Neural progenitor cell (in vitro differentiated cells): ENCODE results near the gene GUCD1. TPM values are rescaled to one million over a fixed set of nuclear protein-coding genes. Genes with fewer than 3 reads are reported as not detected.

Experiments used
- DNase-seq: peaks from one replicate; pipeline ENCODE4 v3.0.0-alpha.2; 2016; ENCODE audit warnings: low spot score
- H2AFZ ChIP-seq: fragments of 200-600 bp; sonication (generic); replicated peaks from 2 replicates; pipeline ENCODE4 v1.6.1; 2016; ENCODE audit warnings: antibody characterized with exemption
- H3F3A ChIP-seq: fragments of 200-600 bp; sonication (generic); 2 replicates; pipeline ENCODE4 v1.6.1; 2016; ENCODE audit warnings: antibody characterized with exemption, low read depth
- H3K27ac ChIP-seq: fragments of 200-600 bp; sonication (generic); 2 replicates; pipeline ENCODE4 v1.5.1; 2016; ENCODE audit warnings: mild to moderate bottlenecking
- H3K27me3 ChIP-seq: fragments of 200-600 bp; sonication (generic); 2 replicates; pipeline ENCODE4 v1.6.1; 2016; ENCODE audit warnings: mild to moderate bottlenecking, moderate library complexity
- H3K36me3 ChIP-seq: fragments of 200-600 bp; sonication (generic); 2 replicates; pipeline ENCODE4 v1.5.1; 2016
- H3K4me1 ChIP-seq: fragments of 200-600 bp; sonication (generic); 2 replicates; pipeline ENCODE4 v1.6.1; 2016; ENCODE audit warnings: mixed run types
- H3K4me2 ChIP-seq: fragments of 200-600 bp; sonication (generic); 2 replicates; pipeline ENCODE4 v1.6.1; 2016
- H3K4me3 ChIP-seq: fragments of 200-600 bp; sonication (generic); 2 replicates; pipeline ENCODE4 v1.5.1; 2016
- H3K79me2 ChIP-seq: fragments of 200-600 bp; sonication (generic); 2 replicates; pipeline ENCODE4 v1.6.1; 2016; ENCODE audit warnings: low read depth
- H3K9ac ChIP-seq: fragments of 200-600 bp; sonication (generic); 2 replicates; pipeline ENCODE4 v1.6.1; 2016
- H3K9me3 ChIP-seq: fragments of 200-600 bp; sonication (generic); 2 replicates; pipeline ENCODE4 v1.5.1; 2016; ENCODE audit warnings: low read depth
- H4K20me1 ChIP-seq: fragments of 200-600 bp; sonication (generic); 2 replicates; pipeline ENCODE4 v1.6.1; 2016; ENCODE audit warnings: low read depth
- H3K27ac Mint-ChIP-seq: 3 replicates; pipeline ENCODE4 v1.8.0; 2021; ENCODE audit warnings: mixed read lengths
- H3K27me3 Mint-ChIP-seq: 2 replicates; pipeline ENCODE4 v1.8.0; 2022; ENCODE audit warnings: low read depth, mild to moderate bottlenecking, inconsistent platforms, moderate library complexity, mixed read lengths; ENCODE audit not compliant: insufficient read depth
- H3K36me3 Mint-ChIP-seq: 3 replicates; pipeline ENCODE4 v1.8.0; 2021; ENCODE audit warnings: mixed read lengths
- H3K4me1 Mint-ChIP-seq: 3 replicates; pipeline ENCODE4 v1.8.0; 2021; ENCODE audit warnings: mixed read lengths
- H3K4me3 Mint-ChIP-seq: 3 replicates; pipeline ENCODE4 v1.8.0; 2021; ENCODE audit warnings: mild to moderate bottlenecking, moderate library complexity, mixed read lengths
- H3K9me3 Mint-ChIP-seq: 3 replicates; pipeline ENCODE4 v1.8.0; 2020; ENCODE audit warnings: mixed read lengths
- CTCF ChIP-seq: fragments of 200-600 bp; sonication (generic); IDR thresholded peaks from 2 replicates; pipeline ENCODE4 v1.5.1; 2017; ENCODE audit warnings: antibody characterized with exemption, mild to moderate bottlenecking
- EZH2 ChIP-seq: fragments of 200-600 bp; sonication (generic); IDR thresholded peaks from 2 replicates; pipeline ENCODE4 v1.6.1; 2017; ENCODE audit warnings: antibody characterized with exemption, mild to moderate bottlenecking, moderate library complexity
- EZH2phosphoT487 ChIP-seq: fragments of 200-600 bp; sonication (generic); IDR thresholded peaks from 2 replicates; pipeline ENCODE4 v1.6.1; 2017; ENCODE audit warnings: antibody characterized with exemption
- total RNA-seq: library from RNA; depleted of rRNA; stranded (reverse); fragments of >200 nt; gene quantifications from 2 replicates; pipeline ENCODE4 v1.2.3, GENCODE V29; 2015; ENCODE audit warnings: low replicate concordance

The GUCD1 gene
- total RNA-seq, 1 donor from 2014 or later, result 31.0 TPM

GRCh38 chr22:24595863-24596262 lies 40.9 kb upstream of the GUCD1 start:
- H3K9ac ChIP-seq, result no peak overlapping the region
- H4K20me1 ChIP-seq, result no peaks in the 10 kb centered on the region
- H3K36me3 Mint-ChIP-seq, result no peaks in the 10 kb centered on the region
- H3K4me1 ChIP-seq, result peaks cover 8% of the 10 kb centered on the region
- H3K36me3 ChIP-seq, result no peaks in the 10 kb centered on the region
- DNase-seq, result no peak
- H3K4me3 ChIP-seq, result no peak overlapping the region
- peaks cover 10% of the 10 kb centered on the region for H3K27me3 Mint-ChIP-seq
- no peaks in the 10 kb centered on the region for H3K79me2 ChIP-seq
- peak overlapping the region; percentile 9 for H3K27ac Mint-ChIP-seq
- H3K9me3 ChIP-seq, result no peaks in the 10 kb centered on the region
- H3K4me1 Mint-ChIP-seq, result peaks cover 12% of the 10 kb centered on the region
- no peak overlapping the region for H2AFZ ChIP-seq
- H3K27me3 ChIP-seq, result no peaks in the 10 kb centered on the region
- TF ChIP-seq CTCF (no peak), EZH2phosphoT487 (no peak), EZH2 (no peak)
- H3K4me3 Mint-ChIP-seq, result no peak overlapping the region
- H3K9me3 Mint-ChIP-seq, result no peaks in the 10 kb centered on the region
- H3K27ac ChIP-seq, result no peak overlapping the region
- H3F3A ChIP-seq, result peaks cover 4% of the 10 kb centered on the region
- no peak overlapping the region for H3K4me2 ChIP-seq

- Histone ChIP-seq H3K79me2 (no peaks in the 10 kb centered on the region), H3K4me1 (peaks cover 8% of the 10 kb centered on the region), H3K4me3 (no peak overlapping the region), H3K27ac (no peak overlapping the region), H2AFZ (peak overlapping the region; percentile 50), H4K20me1 (no peaks in the 10 kb centered on the region), H3K9ac (no peak overlapping the region), H3K9me3 (no peaks in the 10 kb centered on the region), H3K36me3 (no peaks in the 10 kb centered on the region), H3K27me3 (no peaks in the 10 kb centered on the region), H3K4me2 (no peak overlapping the region), H3F3A (peaks cover 4% of the 10 kb centered on the region)
- Mint-ChIP-seq H3K4me3 (no peak overlapping the region), H3K36me3 (no peaks in the 10 kb centered on the region), H3K4me1 (peaks cover 12% of the 10 kb centered on the region), H3K9me3 (no peaks in the 10 kb centered on the region), H3K27me3 (peaks cover 10% of the 10 kb centered on the region), H3K27ac (no peak overlapping the region)
- TF ChIP-seq CTCF (no peak), EZH2phosphoT487 (no peak), EZH2 (no peak)
- no peak for DNase-seq
These were observed 40.3 kb upstream of the GUCD1 start for GRCh38 chr22:24595228-24595627.

- DNase-seq, result no peak
- TF ChIP-seq CTCF (no peak), EZH2 (no peak), EZH2phosphoT487 (no peak)
- no peak overlapping the region for H3K9ac ChIP-seq
These were observed 39.7 kb upstream of the GUCD1 start for GRCh38 chr22:24594569-24595120.

More at GRCh38 chr22:24594569-24595120, 39.7 kb upstream of the GUCD1 start:
- Histone ChIP-seq H4K20me1 (no peaks in the 10 kb centered on the region), H3K9me3 (no peaks in the 10 kb centered on the region), H3K4me3 (no peak overlapping the region), H3K27me3 (no peaks in the 10 kb centered on the region), H3K27ac (no peak overlapping the region), H3K4me1 (peaks cover 8% of the 10 kb centered on the region), H3K4me2 (no peak overlapping the region), H2AFZ (peak overlapping the region; percentile 50), H3F3A (peaks cover 4% of the 10 kb centered on the region), H3K36me3 (no peaks in the 10 kb centered on the region), H3K79me2 (no peaks in the 10 kb centered on the region)
- no peak overlapping the region for H3K27ac Mint-ChIP-seq
- H3K4me3 Mint-ChIP-seq, result no peak overlapping the region
- peaks cover 2% of the 10 kb centered on the region for H3K36me3 Mint-ChIP-seq
- H3K27me3 Mint-ChIP-seq, result peaks cover 8% of the 10 kb centered on the region
- peaks cover 12% of the 10 kb centered on the region for H3K4me1 Mint-ChIP-seq
- H3K9me3 Mint-ChIP-seq, result no peaks in the 10 kb centered on the region
